Activated naive CD8-positive, alpha-beta T cell treated with anti-CD3 and anti-CD28 coated beads for 36 hours (primary cell): ENCODE data around the gene AGBL1. TPM values are rescaled to one million over a fixed set of nuclear protein-coding genes. Genes with fewer than 3 reads are reported as not detected.

ENCODE experiments used
- DNase-seq: peaks from one replicate; pipeline ENCODE4 v3.0.0; 2021
- H3K27ac Mint-ChIP-seq: one replicate; pipeline ENCODE4 v1.8.0; 2022; ENCODE audit warnings: mild to moderate bottlenecking, moderate library complexity, mixed read lengths
- H3K27me3 Mint-ChIP-seq: one replicate; pipeline ENCODE4 v1.8.0; 2022; ENCODE audit warnings: mild to moderate bottlenecking, mixed read lengths
- H3K36me3 Mint-ChIP-seq: one replicate; pipeline ENCODE4 v1.8.0; 2021; ENCODE audit warnings: mild to moderate bottlenecking, mixed read lengths
- H3K4me1 Mint-ChIP-seq: one replicate; pipeline ENCODE4 v1.8.0; 2021; ENCODE audit warnings: mixed read lengths
- H3K4me3 Mint-ChIP-seq: one replicate; pipeline ENCODE4 v1.8.0; 2022; ENCODE audit warnings: mild to moderate bottlenecking, moderate library complexity, mixed read lengths
- H3K9me3 Mint-ChIP-seq: one replicate; pipeline ENCODE4 v1.8.0; 2022; ENCODE audit warnings: mixed read lengths
- total RNA-seq, 2 experiments: library from RNA; stranded (reverse); gene quantifications; one replicate each; pipeline ENCODE4 v1.2.3, GENCODE V29; 2021

The AGBL1 gene
- total RNA-seq, 2 experiments from 2014 or later, result not detected

GRCh38 chr15:86796521-86796920, 716.9 kb downstream of the AGBL1 start:
- H3K27ac Mint-ChIP-seq, result no peak overlapping the region
- no peak for DNase-seq
- H3K36me3 Mint-ChIP-seq, result no peaks in the 10 kb centered on the region
- H3K27me3 Mint-ChIP-seq, result no peaks in the 10 kb centered on the region
- no peaks in the 10 kb centered on the region for H3K4me1 Mint-ChIP-seq
- no peak overlapping the region for H3K4me3 Mint-ChIP-seq
- no peaks in the 10 kb centered on the region for H3K9me3 Mint-ChIP-seq

- H3K9me3 Mint-ChIP-seq, result no peaks in the 10 kb centered on the region
- no peaks in the 10 kb centered on the region for H3K36me3 Mint-ChIP-seq
- no peaks in the 10 kb centered on the region for H3K4me1 Mint-ChIP-seq
Observed at GRCh38 chr15:86797135-86797534, 717.5 kb downstream of the AGBL1 start.

GRCh38 chr15:86799226-86799625, 719.6 kb downstream of the AGBL1 start:
- no peaks in the 10 kb centered on the region for H3K9me3 Mint-ChIP-seq

More at GRCh38 chr15:86797135-86797534, 717.5 kb downstream of the AGBL1 start:
- DNase-seq, result no peak
- H3K27ac Mint-ChIP-seq, result no peak overlapping the region
- H3K27me3 Mint-ChIP-seq, result no peaks in the 10 kb centered on the region
- H3K4me3 Mint-ChIP-seq, result no peak overlapping the region

GRCh38 chr15:86802244-86802643, 722.6 kb downstream of the AGBL1 start:
- Mint-ChIP-seq H3K4me3 (no peak overlapping the region), H3K4me1 (no peaks in the 10 kb centered on the region), H3K27ac (no peak overlapping the region), H3K36me3 (no peaks in the 10 kb centered on the region), H3K9me3 (no peaks in the 10 kb centered on the region), H3K27me3 (no peaks in the 10 kb centered on the region)
- DNase-seq, result no peak

More at GRCh38 chr15:86799226-86799625, 719.6 kb downstream of the AGBL1 start:
- Mint-ChIP-seq H3K4me1 (no peaks in the 10 kb centered on the region), H3K27me3 (no peaks in the 10 kb centered on the region), H3K4me3 (no peak overlapping the region), H3K27ac (no peak overlapping the region), H3K36me3 (no peaks in the 10 kb centered on the region)
- no peak for DNase-seq

GRCh38 chr15:86804406-86804805, 724.7 kb downstream of the AGBL1 start:
- H3K36me3 Mint-ChIP-seq, result no peaks in the 10 kb centered on the region

GRCh38 chr15:86810329-86810728, 730.7 kb downstream of the AGBL1 start:
- Mint-ChIP-seq H3K27me3 (no peaks in the 10 kb centered on the region), H3K27ac (no peak overlapping the region), H3K9me3 (no peaks in the 10 kb centered on the region), H3K4me1 (no peaks in the 10 kb centered on the region), H3K4me3 (no peak overlapping the region), H3K36me3 (no peaks in the 10 kb centered on the region)
- DNase-seq, result no peak

More at GRCh38 chr15:86804406-86804805, 724.7 kb downstream of the AGBL1 start:
- Mint-ChIP-seq H3K27me3 (no peaks in the 10 kb centered on the region), H3K27ac (no peak overlapping the region), H3K4me3 (no peak overlapping the region), H3K9me3 (no peaks in the 10 kb centered on the region), H3K4me1 (no peaks in the 10 kb centered on the region)
- DNase-seq, result no peak

GRCh38 chr15:86813892-86814291, 734.2 kb downstream of the AGBL1 start:
- H3K4me1 Mint-ChIP-seq, result no peaks in the 10 kb centered on the region
- H3K27me3 Mint-ChIP-seq, result no peaks in the 10 kb centered on the region
- H3K36me3 Mint-ChIP-seq, result no peaks in the 10 kb centered on the region
- no peaks in the 10 kb centered on the region for H3K9me3 Mint-ChIP-seq
- no peak overlapping the region for H3K4me3 Mint-ChIP-seq
- H3K27ac Mint-ChIP-seq, result no peak overlapping the region
- no peak for DNase-seq

- Mint-ChIP-seq H3K4me1 (no peaks in the 10 kb centered on the region), H3K4me3 (no peak overlapping the region), H3K27ac (no peak overlapping the region), H3K9me3 (no peaks in the 10 kb centered on the region), H3K27me3 (no peaks in the 10 kb centered on the region), H3K36me3 (no peaks in the 10 kb centered on the region)
- no peak for DNase-seq
Observed at GRCh38 chr15:86829245-86829644, 749.6 kb downstream of the AGBL1 start.

- H3K4me3 Mint-ChIP-seq, result no peak overlapping the region
- no peak overlapping the region for H3K27ac Mint-ChIP-seq
- DNase-seq, result no peak
- no peaks in the 10 kb centered on the region for H3K27me3 Mint-ChIP-seq
- no peaks in the 10 kb centered on the region for H3K4me1 Mint-ChIP-seq
- no peaks in the 10 kb centered on the region for H3K36me3 Mint-ChIP-seq
- no peaks in the 10 kb centered on the region for H3K9me3 Mint-ChIP-seq
Observed at GRCh38 chr15:86830304-86830703, 750.6 kb downstream of the AGBL1 start.

- Mint-ChIP-seq H3K27ac (no peak overlapping the region), H3K27me3 (no peaks in the 10 kb centered on the region), H3K36me3 (no peaks in the 10 kb centered on the region), H3K4me3 (no peak overlapping the region), H3K4me1 (no peaks in the 10 kb centered on the region), H3K9me3 (no peaks in the 10 kb centered on the region)
- DNase-seq, result no peak
Observed at GRCh38 chr15:86833595-86833994, 753.9 kb downstream of the AGBL1 start.

GRCh38 chr15:86834115-86834863, 754.6 kb downstream of the AGBL1 start:
- H3K4me3 Mint-ChIP-seq, result no peak overlapping the region
- no peak overlapping the region for H3K27ac Mint-ChIP-seq
- no peaks in the 10 kb centered on the region for H3K9me3 Mint-ChIP-seq
- H3K4me1 Mint-ChIP-seq, result no peaks in the 10 kb centered on the region
- no peaks in the 10 kb centered on the region for H3K36me3 Mint-ChIP-seq
- no peak for DNase-seq
- H3K27me3 Mint-ChIP-seq, result no peaks in the 10 kb centered on the region

GRCh38 chr15:86837294-86838061, 757.8 kb downstream of the AGBL1 start:
- Mint-ChIP-seq H3K4me3 (no peak overlapping the region), H3K36me3 (no peaks in the 10 kb centered on the region), H3K27me3 (no peaks in the 10 kb centered on the region), H3K4me1 (no peaks in the 10 kb centered on the region), H3K9me3 (no peaks in the 10 kb centered on the region), H3K27ac (no peak overlapping the region)
- DNase-seq, result no peak

- no peak for DNase-seq
- H3K4me3 Mint-ChIP-seq, result no peak overlapping the region
- no peaks in the 10 kb centered on the region for H3K36me3 Mint-ChIP-seq
- H3K27me3 Mint-ChIP-seq, result no peaks in the 10 kb centered on the region
- H3K4me1 Mint-ChIP-seq, result no peaks in the 10 kb centered on the region
- H3K27ac Mint-ChIP-seq, result no peak overlapping the region
- no peaks in the 10 kb centered on the region for H3K9me3 Mint-ChIP-seq
Observed at GRCh38 chr15:86839502-86839901, 759.8 kb downstream of the AGBL1 start.

GRCh38 chr15:86840996-86841395, 761.3 kb downstream of the AGBL1 start:
- H3K27ac Mint-ChIP-seq, result no peak overlapping the region

GRCh38 chr15:86842199-86842598, 762.5 kb downstream of the AGBL1 start:
- Mint-ChIP-seq H3K36me3 (no peaks in the 10 kb centered on the region), H3K4me1 (no peaks in the 10 kb centered on the region), H3K27me3 (peaks cover 4% of the 10 kb centered on the region), H3K4me3 (no peak overlapping the region), H3K27ac (no peak overlapping the region), H3K9me3 (peaks cover 2% of the 10 kb centered on the region)
- DNase-seq, result no peak

More at GRCh38 chr15:86840996-86841395, 761.3 kb downstream of the AGBL1 start:
- no peaks in the 10 kb centered on the region for H3K9me3 Mint-ChIP-seq
- no peaks in the 10 kb centered on the region for H3K27me3 Mint-ChIP-seq
- H3K4me3 Mint-ChIP-seq, result no peak overlapping the region
- H3K4me1 Mint-ChIP-seq, result no peaks in the 10 kb centered on the region
- H3K36me3 Mint-ChIP-seq, result no peaks in the 10 kb centered on the region
- DNase-seq, result no peak
